GM12864 (cell line): ENCODE data around the gene PPP2R5C.
"Not testable (repeated sequence)": the region's sequence is repeated elsewhere in the genome, so short reads cannot be mapped to it uniquely, and the experiment has no call there.

Experiments used
- DNase-seq: peaks from one replicate; pipeline ENCODE4 v3.0.0-alpha.2; 2011; ENCODE audit warnings: low read depth
- H3K4me3 ChIP-seq: 2 replicates; pipeline ENCODE4 v1.5.1; 2011; ENCODE audit warnings: mild to moderate bottlenecking, low read depth, low read length, control low read depth
- TF ChIP-seq, protein P1 (sequence below): IDR thresholded peaks from 2 replicates; pipeline ENCODE4 v1.5.1; 2011; ENCODE audit warnings: low read depth, mild to moderate bottlenecking, moderate library complexity, low read length, control low read depth, inconsistent platforms; ENCODE audit errors: missing control alignments

Gene PPP2R5C

DNA sequence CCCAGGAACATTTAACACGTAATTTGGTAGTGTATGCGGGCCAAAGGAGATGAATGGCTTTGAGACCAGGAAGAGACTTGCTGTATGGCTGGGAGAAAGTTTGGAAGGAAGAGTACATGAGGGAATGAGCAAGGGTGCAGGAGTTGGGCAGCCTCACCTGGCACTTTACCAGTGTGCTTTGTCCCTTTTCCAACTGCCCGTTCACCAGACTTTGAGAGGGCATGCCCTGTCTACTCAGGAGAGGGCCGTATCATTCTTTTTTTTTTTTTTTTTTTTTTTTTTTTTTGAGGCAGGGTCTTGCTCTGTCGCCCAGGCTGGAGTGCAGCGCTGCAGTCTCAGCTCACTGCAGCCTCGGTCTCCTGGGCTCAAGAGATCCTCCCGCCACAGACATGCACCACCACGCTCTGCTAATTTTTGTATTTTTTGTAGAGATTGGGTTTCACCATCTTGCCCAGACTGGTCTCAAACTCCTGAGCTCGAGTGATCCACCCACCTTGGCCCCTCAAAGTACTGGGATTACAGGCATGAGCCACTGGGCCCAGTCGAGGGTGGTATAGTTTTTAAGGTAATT is 209.4 kb downstream of the PPP2R5C start:
- DNase-seq: no peak
- H3K4me3 ChIP-seq: no peak overlapping the region
- TF ChIP-seq, protein P1, sequence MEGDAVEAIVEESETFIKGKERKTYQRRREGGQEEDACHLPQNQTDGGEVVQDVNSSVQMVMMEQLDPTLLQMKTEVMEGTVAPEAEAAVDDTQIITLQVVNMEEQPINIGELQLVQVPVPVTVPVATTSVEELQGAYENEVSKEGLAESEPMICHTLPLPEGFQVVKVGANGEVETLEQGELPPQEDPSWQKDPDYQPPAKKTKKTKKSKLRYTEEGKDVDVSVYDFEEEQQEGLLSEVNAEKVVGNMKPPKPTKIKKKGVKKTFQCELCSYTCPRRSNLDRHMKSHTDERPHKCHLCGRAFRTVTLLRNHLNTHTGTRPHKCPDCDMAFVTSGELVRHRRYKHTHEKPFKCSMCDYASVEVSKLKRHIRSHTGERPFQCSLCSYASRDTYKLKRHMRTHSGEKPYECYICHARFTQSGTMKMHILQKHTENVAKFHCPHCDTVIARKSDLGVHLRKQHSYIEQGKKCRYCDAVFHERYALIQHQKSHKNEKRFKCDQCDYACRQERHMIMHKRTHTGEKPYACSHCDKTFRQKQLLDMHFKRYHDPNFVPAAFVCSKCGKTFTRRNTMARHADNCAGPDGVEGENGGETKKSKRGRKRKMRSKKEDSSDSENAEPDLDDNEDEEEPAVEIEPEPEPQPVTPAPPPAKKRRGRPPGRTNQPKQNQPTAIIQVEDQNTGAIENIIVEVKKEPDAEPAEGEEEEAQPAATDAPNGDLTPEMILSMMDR: no peak

DNA sequence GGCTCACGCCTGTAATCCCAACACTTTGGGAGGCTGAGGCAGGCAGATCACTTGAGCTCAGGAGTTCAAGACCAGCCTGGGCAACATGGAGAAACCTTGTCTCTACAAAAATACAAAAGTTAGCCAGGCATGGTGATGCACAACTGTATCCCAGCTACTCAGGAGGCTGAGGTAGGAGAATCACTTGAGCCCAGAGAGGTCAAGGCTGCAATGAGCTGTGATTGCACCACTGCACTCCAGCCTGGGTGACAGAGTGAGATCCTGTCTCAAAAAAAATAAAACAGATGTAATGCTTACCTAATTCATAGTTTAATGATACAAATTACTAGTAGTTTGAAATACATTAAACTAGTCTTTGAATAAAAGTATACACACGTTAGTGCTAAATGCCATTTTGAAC is 209.9 kb downstream of the PPP2R5C start:
- DNase-seq, H3K4me3 ChIP-seq: not testable (repeated sequence)

DNA sequence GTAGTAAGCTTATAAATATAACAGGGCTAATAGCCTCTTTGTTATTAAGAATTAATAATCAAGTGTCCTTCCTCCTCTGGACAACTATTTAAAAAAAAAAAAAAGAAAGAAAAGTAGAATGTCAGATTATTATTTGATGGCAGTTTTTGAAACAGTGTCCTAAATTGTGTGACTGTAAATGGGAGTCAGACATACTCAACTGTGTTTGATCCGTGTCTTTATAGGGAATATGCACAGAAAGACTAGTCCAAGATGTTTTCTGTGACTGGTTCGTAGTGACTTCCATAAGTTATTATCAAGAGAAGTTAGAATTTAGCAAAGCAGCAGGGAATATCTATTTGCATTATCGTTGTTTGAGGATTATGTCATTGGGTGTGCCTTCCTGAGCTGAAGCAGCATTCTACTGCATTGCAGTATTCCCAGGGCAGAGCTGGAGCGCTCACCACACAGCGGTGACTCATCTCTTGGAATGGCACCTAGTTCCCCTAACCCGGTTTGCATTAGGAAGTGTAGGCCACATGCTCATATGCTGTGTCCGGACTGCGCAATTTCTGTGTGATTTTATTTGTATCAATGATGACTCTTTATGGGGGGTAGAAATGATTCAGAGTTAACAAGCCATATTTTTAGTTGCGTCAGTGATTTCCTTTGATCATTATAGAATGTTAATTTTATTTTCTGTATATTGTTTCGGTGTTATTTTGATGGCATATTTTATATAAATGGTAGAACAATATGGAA is 210.8 kb downstream of the PPP2R5C start:
- no peak overlapping the region for H3K4me3 ChIP-seq
- DNase-seq: no peak

DNA sequence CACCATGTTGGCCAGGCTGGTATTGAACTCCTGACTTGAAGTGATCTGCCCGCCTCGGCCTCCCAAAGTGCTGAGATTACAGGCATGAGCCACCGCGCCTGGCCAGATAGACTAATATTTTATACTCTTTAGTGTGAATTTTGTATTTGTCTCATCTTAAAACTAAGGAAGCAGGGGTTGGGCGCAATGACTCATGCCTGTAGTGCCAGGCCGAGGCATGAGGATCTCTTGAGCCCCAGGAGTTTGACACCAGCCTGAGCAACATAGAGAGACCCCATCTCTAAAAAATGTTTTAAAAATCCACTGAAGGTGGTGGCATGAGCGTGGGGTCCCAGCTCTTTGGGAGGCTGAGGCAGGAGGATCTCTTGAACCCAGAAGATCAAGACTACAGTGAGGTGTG is 211.8 kb downstream of the PPP2R5C start:
- H3K4me3 ChIP-seq: no peak overlapping the region
- DNase-seq: no peak
- TF ChIP-seq, protein P1: no peak

More for the DNA sequence above, 210.8 kb downstream of the PPP2R5C start:
- TF ChIP-seq, protein P1: no peak

DNA sequence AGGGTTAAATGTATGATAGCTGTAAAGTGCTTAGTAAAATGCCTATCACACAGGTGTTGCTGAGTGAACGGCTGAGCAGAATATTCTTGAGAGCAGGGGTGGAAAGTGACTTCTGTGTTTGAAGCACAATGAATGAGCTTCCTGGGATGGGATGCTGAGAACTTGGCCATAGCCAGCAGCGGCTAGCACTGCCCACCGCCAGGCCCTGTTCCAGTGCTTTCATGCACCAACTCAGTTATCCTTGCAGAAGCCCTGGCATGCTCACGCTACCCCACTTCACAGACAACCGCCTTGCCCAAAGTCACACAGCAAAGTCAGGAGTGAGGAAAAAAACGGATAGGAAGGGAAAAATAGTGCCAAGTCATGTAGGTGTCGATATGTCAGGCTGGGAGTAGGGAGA is 213.7 kb downstream of the PPP2R5C start:
- H3K4me3 ChIP-seq: no peak overlapping the region
- TF ChIP-seq, protein P1: no peak
- DNase-seq: no peak
